C4-2B (cell line): Measurements from ENCODE around the gene IFT25.

Experiments used
- ZFX ChIP-seq: fragments of 450-650 bp; IDR thresholded peaks from 2 replicates; pipeline ENCODE4 v1.6.1; 2017
- TF ChIP-seq, protein P1 (sequence below): fragments of 450-650 bp; conservative IDR thresholded peaks from 2 replicates; pipeline ENCODE4 v1.5.1; 2017; ENCODE audit warnings: mild to moderate bottlenecking

DNA sequence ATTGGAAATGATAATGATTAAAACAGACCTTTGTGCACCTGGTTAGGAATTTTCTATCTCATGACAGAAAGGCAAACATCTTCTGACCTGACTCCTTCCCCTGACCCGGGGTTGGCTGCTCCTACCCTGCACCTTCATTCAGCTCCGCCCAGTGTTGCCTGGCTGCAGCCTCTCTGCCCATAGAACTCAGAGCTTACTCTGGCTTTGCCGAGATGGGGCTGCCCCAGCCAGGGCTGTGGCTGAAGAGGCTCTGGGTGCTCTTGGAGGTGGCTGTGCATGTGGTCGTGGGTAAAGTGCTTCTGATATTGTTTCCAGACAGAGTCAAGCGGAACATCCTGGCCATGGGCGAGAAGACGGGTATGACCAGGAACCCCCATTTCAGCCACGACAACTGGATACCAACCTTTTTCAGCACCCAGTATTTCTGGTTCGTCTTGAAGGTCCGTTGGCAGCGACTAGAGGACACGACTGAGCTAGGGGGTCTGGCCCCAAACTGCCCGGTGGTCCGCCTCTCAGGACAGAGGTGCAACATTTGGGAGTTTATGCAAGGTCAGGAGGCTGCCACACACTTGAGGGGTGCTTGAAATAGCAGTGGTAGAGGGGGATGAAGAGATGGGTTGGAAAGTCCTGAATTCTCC is 51.4 kb downstream of the IFT25 start, which contains the start of gene DIO1:
- TF ChIP-seq, protein P1, sequence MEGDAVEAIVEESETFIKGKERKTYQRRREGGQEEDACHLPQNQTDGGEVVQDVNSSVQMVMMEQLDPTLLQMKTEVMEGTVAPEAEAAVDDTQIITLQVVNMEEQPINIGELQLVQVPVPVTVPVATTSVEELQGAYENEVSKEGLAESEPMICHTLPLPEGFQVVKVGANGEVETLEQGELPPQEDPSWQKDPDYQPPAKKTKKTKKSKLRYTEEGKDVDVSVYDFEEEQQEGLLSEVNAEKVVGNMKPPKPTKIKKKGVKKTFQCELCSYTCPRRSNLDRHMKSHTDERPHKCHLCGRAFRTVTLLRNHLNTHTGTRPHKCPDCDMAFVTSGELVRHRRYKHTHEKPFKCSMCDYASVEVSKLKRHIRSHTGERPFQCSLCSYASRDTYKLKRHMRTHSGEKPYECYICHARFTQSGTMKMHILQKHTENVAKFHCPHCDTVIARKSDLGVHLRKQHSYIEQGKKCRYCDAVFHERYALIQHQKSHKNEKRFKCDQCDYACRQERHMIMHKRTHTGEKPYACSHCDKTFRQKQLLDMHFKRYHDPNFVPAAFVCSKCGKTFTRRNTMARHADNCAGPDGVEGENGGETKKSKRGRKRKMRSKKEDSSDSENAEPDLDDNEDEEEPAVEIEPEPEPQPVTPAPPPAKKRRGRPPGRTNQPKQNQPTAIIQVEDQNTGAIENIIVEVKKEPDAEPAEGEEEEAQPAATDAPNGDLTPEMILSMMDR: no peak
- no peak for TF ChIP-seq ZFX
